ENCODE measurements around the gene THOP1. TPM values are rescaled to one million over a fixed set of nuclear protein-coding genes. Genes with fewer than 3 reads are reported as not detected.

THOP1 gene
- total RNA-seq, 1 donor from 2014 or later, result 105 TPM

DNA sequence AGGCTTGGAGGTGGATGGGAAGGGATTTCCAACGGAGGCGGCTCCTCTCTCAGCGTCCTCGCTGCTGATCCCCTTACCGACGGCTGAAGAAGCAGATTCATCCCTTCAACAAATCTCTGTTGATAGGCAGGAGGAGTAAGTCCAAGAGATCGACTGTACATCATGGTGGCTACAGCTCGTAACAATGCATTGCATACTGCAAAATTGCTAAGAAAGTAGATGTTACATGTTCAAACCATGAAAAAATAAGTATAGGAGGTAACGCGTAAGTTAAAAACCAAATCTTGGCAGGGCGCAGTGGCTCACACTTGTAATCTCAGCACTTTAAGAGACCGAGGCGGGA, 45.0 kb upstream of the THOP1 start:
- H3K4me1 ChIP-seq, result no peaks in the 10 kb centered on the region
- H3K36me3 Mint-ChIP-seq, result peaks cover 7% of the 10 kb centered on the region
- H3K4me1 Mint-ChIP-seq, result peaks cover 13% of the 10 kb centered on the region
- peaks cover 6% of the 10 kb centered on the region for H3K79me2 ChIP-seq (ENCODE audit: low read depth)
- H3K27ac Mint-ChIP-seq, result no peak overlapping the region
- H3K9me3 ChIP-seq (ENCODE audit: low read depth), result no peaks in the 10 kb centered on the region
- no peak for DNase-seq (ENCODE audit: low spot score)
- peaks cover 16% of the 10 kb centered on the region for H3K27me3 Mint-ChIP-seq (ENCODE audit: insufficient read depth, low read depth)
- H4K20me1 ChIP-seq (ENCODE audit: low read depth), result peaks cover 19% of the 10 kb centered on the region
- TF ChIP-seq EZH2phosphoT487 (IDR thresholded peaks at IDR 0.05), result no peak
- no peak for TF ChIP-seq EZH2 (IDR thresholded peaks at IDR 0.05)
- no peak for TF ChIP-seq CTCF (IDR thresholded peaks at IDR 0.05)
- peaks cover 42% of the 10 kb centered on the region for H3K27me3 ChIP-seq
- H3K4me2 ChIP-seq, result no peak overlapping the region
- peaks cover 6% of the 10 kb centered on the region for H3F3A ChIP-seq (ENCODE audit: low read depth)
- no peak overlapping the region for H3K4me3 ChIP-seq
- no peak overlapping the region for H2AFZ ChIP-seq (replicated peaks)
- H3K36me3 ChIP-seq, result no peaks in the 10 kb centered on the region
- H3K4me3 Mint-ChIP-seq, result peak overlapping the region; percentile 92
- peaks cover 2% of the 10 kb centered on the region for H3K9me3 Mint-ChIP-seq
- no peak overlapping the region for H3K27ac ChIP-seq
- H3K9ac ChIP-seq, result no peak overlapping the region

DNA sequence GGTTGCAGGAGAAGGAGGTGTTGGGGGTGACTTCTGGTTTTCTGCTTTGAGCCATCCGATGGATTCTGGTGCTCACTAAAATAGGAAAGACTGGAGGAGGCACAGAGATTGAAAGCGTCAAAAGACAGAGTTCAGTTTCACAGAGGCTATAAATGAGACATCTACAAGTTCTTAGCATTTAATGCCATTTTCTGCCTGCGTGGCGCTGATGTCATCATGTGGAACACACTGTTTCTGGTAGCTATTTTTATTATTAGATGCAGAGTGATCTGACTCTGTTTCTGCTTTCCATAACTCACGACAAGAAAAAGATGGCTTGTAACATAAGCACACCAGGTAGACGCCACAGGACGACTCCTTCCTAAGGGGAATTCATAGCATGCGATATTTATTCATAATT, 42.2 kb upstream of the THOP1 start:
- Histone ChIP-seq H4K20me1 (ENCODE audit: low read depth) (peaks cover 14% of the 10 kb centered on the region), H3K4me2 (no peak overlapping the region), H3K9ac (no peak overlapping the region), H3K4me3 (no peak overlapping the region), H3F3A (ENCODE audit: low read depth) (peaks cover 6% of the 10 kb centered on the region), H3K27me3 (peaks cover 65% of the 10 kb centered on the region), H3K9me3 (ENCODE audit: low read depth) (no peaks in the 10 kb centered on the region), H2AFZ (replicated peaks) (no peak overlapping the region), H3K4me1 (no peaks in the 10 kb centered on the region), H3K79me2 (ENCODE audit: low read depth) (peaks cover 6% of the 10 kb centered on the region), H3K27ac (no peak overlapping the region), H3K36me3 (no peaks in the 10 kb centered on the region)
- Mint-ChIP-seq H3K27me3 (ENCODE audit: insufficient read depth, low read depth) (peaks cover 23% of the 10 kb centered on the region), H3K27ac (no peak overlapping the region), H3K4me3 (no peak overlapping the region), H3K4me1 (peaks cover 13% of the 10 kb centered on the region), H3K36me3 (no peaks in the 10 kb centered on the region), H3K9me3 (peaks cover 2% of the 10 kb centered on the region)
- TF ChIP-seq EZH2 (IDR thresholded peaks at IDR 0.05) (no peak), CTCF (IDR thresholded peaks at IDR 0.05) (no peak)
- DNase-seq (ENCODE audit: low spot score), result no peak

DNA sequence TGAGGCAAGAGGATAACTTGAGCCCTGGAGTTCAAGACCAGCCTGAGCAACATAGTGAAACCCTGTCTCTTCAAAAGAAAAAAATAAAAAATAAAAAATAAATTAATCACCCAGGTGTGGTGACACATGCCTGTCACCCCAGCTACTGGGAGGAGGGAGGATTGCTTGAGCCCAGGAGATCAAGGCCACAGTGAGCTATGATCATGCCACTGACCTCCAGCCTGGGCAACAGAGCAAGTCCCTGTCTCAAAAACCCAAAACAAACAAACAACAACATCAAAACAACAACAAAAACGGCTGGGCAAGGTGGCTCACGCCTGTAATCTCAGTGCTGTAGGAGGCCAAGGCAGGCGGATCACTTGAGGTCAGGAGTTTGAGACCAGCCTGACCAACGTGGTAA, 41.2 kb upstream of the THOP1 start:
- Mint-ChIP-seq H3K27ac (no peak overlapping the region), H3K4me1 (peaks cover 7% of the 10 kb centered on the region), H3K9me3 (peaks cover 2% of the 10 kb centered on the region), H3K27me3 (ENCODE audit: insufficient read depth, low read depth) (peaks cover 27% of the 10 kb centered on the region), H3K36me3 (no peaks in the 10 kb centered on the region), H3K4me3 (no peak overlapping the region)
- H3K9me3 ChIP-seq (ENCODE audit: low read depth), result no peaks in the 10 kb centered on the region
- H2AFZ ChIP-seq (replicated peaks), result no peak overlapping the region
- no peaks in the 10 kb centered on the region for H3K36me3 ChIP-seq
- H3K27ac ChIP-seq, result no peak overlapping the region
- no peak overlapping the region for H3K4me2 ChIP-seq
- H4K20me1 ChIP-seq (ENCODE audit: low read depth), result peaks cover 14% of the 10 kb centered on the region
- no peaks in the 10 kb centered on the region for H3K4me1 ChIP-seq
- H3K27me3 ChIP-seq, result peaks cover 75% of the 10 kb centered on the region
- peaks cover 4% of the 10 kb centered on the region for H3K79me2 ChIP-seq (ENCODE audit: low read depth)
- H3K9ac ChIP-seq, result no peak overlapping the region
- no peak for DNase-seq (ENCODE audit: low spot score)
- peaks cover 5% of the 10 kb centered on the region for H3F3A ChIP-seq (ENCODE audit: low read depth)
- H3K4me3 ChIP-seq, result no peak overlapping the region
- no peak for TF ChIP-seq EZH2 (IDR thresholded peaks at IDR 0.05)
- no peak for TF ChIP-seq EZH2phosphoT487 (IDR thresholded peaks at IDR 0.05)
- TF ChIP-seq CTCF (IDR thresholded peaks at IDR 0.05), result no peak

GRCh38 chr19:2747349-2747748, 38.0 kb upstream of the THOP1 start:
- no peak overlapping the region for H3K4me3 Mint-ChIP-seq

More at GRCh38 chr19:2747349-2747748, 38.0 kb upstream of the THOP1 start:
- TF ChIP-seq EZH2 (IDR thresholded peaks at IDR 0.05) (no peak), CTCF (IDR thresholded peaks at IDR 0.05) (no peak), EZH2phosphoT487 (IDR thresholded peaks at IDR 0.05) (no peak)
- Histone ChIP-seq H3F3A (ENCODE audit: low read depth) (no peaks in the 10 kb centered on the region), H3K36me3 (no peaks in the 10 kb centered on the region), H3K4me2 (no peak overlapping the region), H4K20me1 (ENCODE audit: low read depth) (no peaks in the 10 kb centered on the region), H2AFZ (replicated peaks) (no peak overlapping the region), H3K27ac (no peak overlapping the region), H3K27me3 (peaks cover 66% of the 10 kb centered on the region), H3K9me3 (ENCODE audit: low read depth) (no peaks in the 10 kb centered on the region), H3K4me3 (no peak overlapping the region), H3K79me2 (ENCODE audit: low read depth) (no peaks in the 10 kb centered on the region), H3K4me1 (no peaks in the 10 kb centered on the region), H3K9ac (no peak overlapping the region)
- DNase-seq (ENCODE audit: low spot score), result no peak
- Mint-ChIP-seq H3K27me3 (ENCODE audit: insufficient read depth, low read depth) (peaks cover 21% of the 10 kb centered on the region), H3K9me3 (no peaks in the 10 kb centered on the region), H3K27ac (no peak overlapping the region), H3K36me3 (no peaks in the 10 kb centered on the region), H3K4me1 (no peaks in the 10 kb centered on the region)

Measured in neural progenitor cell (in vitro differentiated cells).